H54 (cell line): ENCODE data around the gene SOHLH1.

Source experiments
- DNase-seq: peaks from one replicate; pipeline ENCODE4 v3.0.0; 2011; ENCODE audit warnings: low spot score, mixed read lengths; ENCODE audit not compliant: insufficient read length
- FAIRE-seq: peaks from 3 replicates; lab custom pipeline; 2011; peaks lifted over from hg19 to GRCh38; lab: Jason Lieb, UNC
- POLR2A ChIP-seq: IDR thresholded peaks from 2 replicates; pipeline ENCODE4 v1.6.1; 2011; ENCODE audit warnings: low read depth, mild to moderate bottlenecking, low read length

The SOHLH1 gene

DNA sequence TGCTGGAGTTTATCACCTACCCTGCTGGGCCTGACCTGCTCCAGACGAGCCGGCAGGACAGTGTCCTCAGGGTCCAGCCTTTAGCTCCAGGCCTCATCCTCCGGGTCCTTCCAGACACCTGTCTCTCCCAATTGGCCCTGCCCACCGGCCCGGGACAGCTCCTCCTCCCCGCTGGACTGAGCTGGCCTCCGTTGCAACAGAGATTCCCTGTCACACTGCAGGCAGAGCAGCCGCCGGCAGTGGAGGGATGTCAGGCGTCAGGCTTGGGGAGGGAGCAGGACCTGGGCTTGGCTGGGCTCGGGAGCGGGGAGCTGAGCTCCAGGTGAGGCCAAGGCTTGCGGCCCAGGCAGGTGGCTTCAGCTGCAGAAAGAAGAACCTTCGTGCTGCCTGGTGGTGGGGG is 4.4 kb upstream of the SOHLH1 start:
- DNase-seq (no peak), FAIRE-seq (no peak)
- no peak for TF ChIP-seq POLR2A

DNA sequence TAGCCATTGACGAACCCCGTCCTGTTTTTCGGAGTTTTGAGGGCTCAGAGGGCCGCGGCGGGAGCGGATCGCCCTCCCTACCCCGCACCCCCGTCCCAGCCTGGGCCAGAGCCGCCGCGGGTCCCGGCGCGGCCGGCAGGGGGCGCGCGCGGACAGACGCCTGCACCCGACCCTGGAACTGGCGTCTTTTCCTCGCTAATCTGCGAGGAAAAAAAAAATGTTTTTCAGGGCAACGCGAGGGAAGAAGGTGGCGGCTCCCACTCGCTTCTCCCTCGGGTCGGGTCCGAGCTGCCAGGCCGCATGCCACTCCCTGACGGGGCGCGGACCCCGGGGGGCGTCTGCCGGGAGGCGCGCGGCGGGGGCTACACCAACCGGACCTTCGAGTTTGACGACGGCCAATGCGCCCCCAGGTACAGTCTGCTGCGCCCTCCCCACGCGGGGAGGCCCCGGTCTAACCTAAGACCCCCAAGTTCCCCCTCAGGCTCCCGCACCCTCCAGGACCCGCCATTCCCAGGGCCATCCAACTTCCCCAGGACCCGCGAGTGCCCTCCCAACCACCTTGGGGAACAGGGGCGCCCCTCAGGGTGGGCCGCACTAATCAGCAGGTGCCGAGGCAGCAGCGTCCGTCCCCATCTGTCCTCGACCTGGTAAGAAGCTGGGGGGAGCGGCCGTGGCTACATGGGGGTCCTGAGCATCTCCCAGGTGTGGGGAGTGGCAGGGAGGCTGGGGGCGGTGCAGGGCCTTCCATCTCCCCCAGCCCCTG is 2.9 kb upstream of the SOHLH1 start, which contains the start of gene KCNT1:
Gene KCNT1, plus strand, starts transcription at position 227 of the 763 bp plus-strand sequence. Its CDS starts 74 bp downstream, at position 301.
- peak; percentile 97 for DNase-seq

DNA sequence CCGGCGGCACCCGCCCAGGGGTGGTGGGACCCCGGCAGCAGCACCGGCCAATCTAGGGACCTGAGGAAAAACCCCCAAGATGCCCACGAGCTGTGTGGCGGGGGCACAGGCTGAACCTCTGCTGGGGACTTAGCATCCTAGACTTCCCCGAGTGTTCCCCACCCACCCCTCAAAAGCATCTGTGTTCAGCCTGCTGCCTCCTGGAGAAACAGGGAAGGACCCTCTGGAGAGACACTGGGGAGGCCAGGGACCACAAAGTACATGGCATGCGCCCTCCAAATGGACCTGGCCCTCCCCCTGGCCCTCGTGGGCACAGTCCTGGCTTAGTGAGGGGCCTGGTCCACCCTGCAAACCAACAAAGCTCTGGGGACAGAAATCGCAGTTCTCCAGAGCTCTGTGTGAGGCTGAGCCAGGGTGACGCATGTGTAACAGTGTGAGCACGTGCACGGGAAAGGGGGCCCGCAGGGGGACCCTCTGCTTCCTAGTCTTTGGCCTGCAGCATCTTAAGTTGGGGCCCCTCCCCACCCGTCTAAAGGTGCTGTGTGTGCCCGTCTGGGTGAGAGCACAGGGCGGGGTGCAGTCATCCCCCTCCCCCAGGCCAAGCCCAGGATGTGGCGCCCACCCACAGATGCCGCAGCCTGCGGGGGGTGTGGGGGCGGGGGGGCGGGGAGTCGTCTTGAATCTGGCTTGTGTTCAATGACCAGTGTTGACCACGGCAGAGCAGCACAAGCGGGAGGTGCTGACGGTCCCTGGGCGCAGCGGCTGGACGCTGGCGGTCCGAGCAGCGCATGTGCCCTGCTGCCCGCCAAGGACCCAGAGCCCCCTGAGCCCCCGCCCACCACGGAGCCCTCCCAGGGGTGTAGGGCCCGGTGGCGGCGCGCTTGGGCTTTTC is 2.0 kb upstream of the SOHLH1 start:
- FAIRE-seq: no peak
- TF ChIP-seq POLR2A: no peak
- no peak for DNase-seq

More for the DNA sequence above, 2.9 kb upstream of the SOHLH1 start, which contains the start of gene KCNT1:
- FAIRE-seq: no peak
- TF ChIP-seq POLR2A: no peak

DNA sequence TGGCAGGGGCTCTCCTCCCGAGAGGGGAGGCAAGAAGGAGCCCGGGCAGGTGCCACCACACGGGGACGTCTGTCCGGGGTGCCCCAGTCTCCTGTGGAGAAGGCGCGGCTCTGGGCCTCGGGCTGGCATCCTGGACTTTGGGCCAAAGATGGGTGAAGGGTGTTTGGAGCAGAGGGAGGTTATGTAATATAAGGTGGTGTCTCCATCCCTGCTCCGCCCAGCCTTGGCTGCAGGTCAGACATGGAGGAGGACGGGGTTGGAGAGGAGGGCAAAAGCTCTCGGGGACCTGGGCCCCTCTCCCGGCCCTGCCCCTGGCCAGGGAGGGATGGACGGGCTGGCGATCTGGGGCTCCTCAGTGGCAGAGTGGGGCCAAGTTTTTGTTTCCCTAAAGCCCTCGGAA is 1.2 kb upstream of the SOHLH1 start:
- FAIRE-seq: no peak
- DNase-seq: no peak
- no peak for TF ChIP-seq POLR2A

DNA sequence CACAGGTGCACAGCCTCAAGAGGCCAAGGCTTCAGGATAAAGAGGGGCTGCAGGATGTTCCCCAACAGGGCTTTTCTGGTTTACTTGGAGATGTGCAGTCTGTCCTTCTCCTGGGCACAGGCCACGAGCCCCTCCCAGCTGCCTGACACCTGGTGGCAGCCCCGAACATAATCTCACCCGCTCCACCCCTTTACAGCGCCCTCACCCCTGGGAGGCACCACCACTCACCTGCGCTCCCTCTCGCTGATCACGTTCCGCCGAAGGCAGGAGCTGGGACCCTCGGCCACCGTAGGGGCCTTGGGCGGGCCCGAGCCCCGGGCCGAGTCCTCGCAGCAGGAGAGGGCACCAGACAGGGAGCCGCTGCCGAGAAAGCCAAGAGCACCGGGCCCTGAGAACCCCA is 514 bp downstream of the SOHLH1 start:
- FAIRE-seq (no peak), DNase-seq (no peak)
- TF ChIP-seq POLR2A: no peak

DNA sequence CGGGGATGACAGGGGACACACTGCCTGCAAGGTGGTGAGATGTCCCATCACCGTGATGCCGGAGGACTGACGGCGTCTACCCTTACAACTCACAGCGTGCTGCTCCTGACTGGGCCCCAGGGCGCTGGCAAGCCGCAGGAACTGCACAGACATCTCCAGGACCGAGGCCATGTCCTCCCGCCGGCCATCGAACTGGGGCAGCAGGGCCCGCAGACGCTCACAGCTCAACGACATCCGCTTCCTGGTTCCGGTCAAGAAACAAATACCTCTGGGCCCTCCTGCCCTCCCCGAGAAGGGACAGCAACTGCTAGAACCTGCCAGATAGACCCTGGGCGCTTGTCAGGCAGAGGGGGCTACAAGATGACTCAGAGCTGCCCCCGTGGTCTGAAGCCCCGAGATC is 1.0 kb downstream of the SOHLH1 start:
- DNase-seq (no peak), FAIRE-seq (no peak)
- no peak for TF ChIP-seq POLR2A

DNA sequence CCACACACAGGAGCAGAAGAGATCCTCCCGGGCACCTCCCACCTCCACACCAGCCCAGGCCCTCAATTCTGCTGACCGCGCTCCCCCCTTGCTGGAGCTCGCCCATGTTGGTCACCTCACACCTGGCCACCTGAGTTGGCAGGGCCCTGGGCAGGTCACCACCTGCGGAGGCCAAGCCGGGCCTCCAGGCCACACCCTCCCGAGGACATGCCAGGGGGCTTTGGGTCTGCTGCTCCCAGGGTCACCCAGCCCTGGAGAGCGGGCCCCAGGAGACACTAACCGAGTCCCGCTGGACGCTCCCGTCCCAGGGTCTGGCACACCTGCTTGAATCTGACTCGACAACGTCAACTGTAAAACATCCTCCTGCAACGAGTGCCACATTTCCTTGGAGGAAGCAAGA is 2.1 kb downstream of the SOHLH1 start:
- DNase-seq (no peak), FAIRE-seq (no peak)
- TF ChIP-seq POLR2A: no peak

DNA sequence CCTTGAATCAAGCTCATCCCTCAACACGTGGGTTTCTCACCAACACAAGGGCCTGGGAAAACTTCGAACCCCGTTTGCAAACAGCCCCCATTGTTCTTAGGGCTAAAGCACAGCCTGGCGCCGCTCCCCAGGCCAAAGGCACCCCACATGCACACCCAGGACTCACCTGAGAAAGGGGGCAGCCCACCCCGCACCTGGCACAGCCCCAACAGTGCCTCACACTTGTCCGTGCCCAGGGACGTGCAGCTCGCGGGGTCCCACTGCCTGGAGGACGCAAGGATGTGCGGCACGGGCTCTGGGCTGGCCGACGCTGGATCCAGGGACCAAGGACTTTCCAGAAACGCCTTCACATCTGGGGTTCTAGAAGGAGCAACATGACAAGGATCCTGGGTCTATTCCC is 2.8 kb downstream of the SOHLH1 start:
- FAIRE-seq: no peak
- DNase-seq: no peak
- no peak for TF ChIP-seq POLR2A

DNA sequence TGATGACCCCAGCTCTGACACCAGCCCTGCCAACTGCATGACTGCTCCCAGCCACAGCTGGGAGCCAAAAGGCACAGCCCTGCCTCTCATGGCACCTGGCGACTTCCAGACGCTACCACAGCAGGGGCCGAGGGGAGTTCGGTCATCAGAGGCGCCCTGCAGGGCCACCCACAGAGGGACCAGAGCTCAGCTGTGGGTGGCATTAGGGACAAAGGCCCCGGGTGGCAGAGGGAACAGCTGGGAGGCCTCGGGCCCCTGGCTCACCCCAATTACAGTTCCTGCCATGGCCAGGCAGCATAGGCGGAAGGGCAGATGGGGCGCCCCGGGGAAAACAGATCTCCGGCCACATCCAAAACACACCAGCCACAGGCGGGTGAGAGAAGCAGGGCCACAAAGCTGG is 3.6 kb downstream of the SOHLH1 start:
- DNase-seq (no peak), FAIRE-seq (no peak)
- no peak for TF ChIP-seq POLR2A

DNA sequence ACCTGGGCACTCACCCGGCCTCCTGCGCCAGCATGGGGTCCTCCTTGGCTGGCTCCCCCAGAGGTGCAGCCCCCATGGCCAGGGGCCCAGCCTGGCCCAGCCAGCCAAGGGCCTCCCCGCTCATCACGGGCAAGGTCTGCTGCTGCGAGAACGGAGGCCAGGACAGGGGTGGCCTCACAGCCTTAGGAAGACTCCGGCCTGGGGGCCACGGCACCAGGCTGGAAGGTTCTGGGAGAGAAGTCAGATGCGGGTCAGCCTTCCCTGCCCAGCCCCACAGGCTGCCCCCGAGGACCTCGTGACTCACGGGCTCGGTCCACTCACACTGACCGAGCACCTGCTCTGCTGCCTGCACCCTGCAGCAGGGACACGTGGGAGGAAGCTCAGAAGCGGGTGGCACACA is 4.2 kb downstream of the SOHLH1 start:
- no peak for TF ChIP-seq POLR2A
- no peak for FAIRE-seq
- DNase-seq: no peak

DNA sequence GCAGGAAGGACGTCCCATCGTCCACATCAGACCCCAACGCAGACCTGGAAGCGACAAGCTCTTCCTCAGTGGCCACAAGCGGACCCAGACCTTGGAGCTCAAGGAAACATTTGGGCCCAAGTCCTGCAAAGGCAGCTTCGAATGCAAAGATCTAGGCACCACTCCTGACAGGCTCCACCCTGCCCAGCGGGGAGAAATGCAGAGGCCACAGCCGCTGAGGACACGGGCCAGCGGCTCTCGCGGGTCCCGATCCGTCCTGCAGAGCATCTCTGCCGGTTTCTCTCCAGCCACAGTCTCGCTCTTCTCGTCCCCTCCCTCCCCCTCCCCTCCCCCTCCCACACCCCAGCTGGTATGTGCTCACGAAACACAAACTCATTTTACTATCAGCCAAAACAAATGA is 4.9 kb downstream of the SOHLH1 start:
- DNase-seq (no peak), FAIRE-seq (no peak)
- TF ChIP-seq POLR2A: no peak

DNA sequence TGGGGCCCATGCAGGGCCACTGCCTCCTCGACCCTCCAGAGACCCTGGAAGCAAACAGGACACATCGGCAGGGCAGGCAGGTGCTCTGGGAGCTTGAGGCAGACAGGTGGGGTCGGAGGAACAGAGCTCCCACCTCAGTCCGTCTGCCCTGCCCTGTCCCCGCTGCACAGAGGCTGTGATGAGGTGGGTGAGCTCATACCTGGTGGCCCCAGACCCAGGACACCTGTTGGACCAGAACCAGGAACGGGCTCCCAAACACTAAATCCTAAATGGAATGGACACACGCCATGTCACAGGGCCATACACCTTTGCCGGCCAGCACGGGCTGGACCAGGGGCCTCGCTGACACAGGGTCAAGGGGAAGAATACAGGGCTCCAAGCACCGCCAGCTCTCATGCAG is 5.5 kb downstream of the SOHLH1 start:
- DNase-seq (no peak), FAIRE-seq (no peak)
- TF ChIP-seq POLR2A: no peak

DNA sequence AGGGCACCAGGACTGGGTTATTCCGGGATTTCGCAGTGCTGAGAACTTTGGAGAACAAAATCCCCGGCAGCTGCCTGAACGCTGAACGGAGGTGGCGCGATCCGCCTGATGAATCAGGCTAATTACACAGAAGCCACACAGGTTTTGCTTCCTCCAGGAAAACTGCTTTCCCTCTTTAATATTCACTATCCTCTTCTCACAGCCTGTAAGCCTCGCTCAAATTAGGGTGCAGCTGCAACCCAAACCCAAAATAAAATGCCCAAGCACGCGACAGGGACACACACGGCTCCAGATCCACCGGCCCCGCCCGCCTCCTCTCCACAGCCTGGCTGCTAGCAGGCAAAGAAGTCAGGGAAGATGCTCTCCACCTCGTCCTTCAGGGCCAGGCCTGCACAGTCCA is 6.0 kb downstream of the SOHLH1 start:
- DNase-seq (no peak), FAIRE-seq (no peak)
- no peak for TF ChIP-seq POLR2A

DNA sequence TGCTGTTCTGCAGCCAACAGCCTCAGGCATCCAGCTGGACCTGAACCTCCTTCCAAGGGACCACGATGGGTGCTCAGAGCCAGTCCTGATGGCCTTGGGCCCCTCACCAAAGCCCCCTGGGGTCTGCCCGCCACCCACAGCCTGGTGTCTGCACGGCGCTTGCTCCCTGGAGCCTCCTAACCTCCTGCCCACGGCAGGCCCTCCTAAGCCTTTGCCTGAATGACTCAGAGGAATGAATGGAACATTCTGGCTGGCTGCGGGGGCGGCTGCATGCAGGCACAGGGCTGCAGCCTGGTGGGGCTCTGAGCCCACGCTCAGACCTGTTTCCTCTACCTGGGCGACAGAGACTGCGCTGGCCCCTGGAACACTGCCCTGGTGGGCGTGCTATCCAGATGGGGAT is 6.9 kb downstream of the SOHLH1 start:
- no peak for FAIRE-seq
- TF ChIP-seq POLR2A: no peak
- DNase-seq: no peak
